ENCODE results near the gene RPAP3.

GRCh38 chr12:47686645-47687240 lies 19.1 kb downstream of the RPAP3 start:
- peak; percentile 87 for TF ChIP-seq CTCF (IDR thresholded peaks at IDR 0.05; ENCODE audit: poor library complexity, severe bottlenecking)
- no peak for TF ChIP-seq EZH2 (IDR thresholded peaks at IDR 0.05; ENCODE audit: borderline replicate concordance, insufficient read depth, low read length, poor library complexity, severe bottlenecking)
- no peak for TF ChIP-seq EP300 (conservative IDR thresholded peaks at IDR 0.05; ENCODE audit: poor library complexity, severe bottlenecking)
- TF ChIP-seq POLR2AphosphoS5 (IDR thresholded peaks at IDR 0.05) = no peak
- no peak for TF ChIP-seq TAF1 (IDR thresholded peaks at IDR 0.05; ENCODE audit: low read depth)
- no peak for TF ChIP-seq MXI1 (conservative IDR thresholded peaks at IDR 0.05; ENCODE audit: poor library complexity, severe bottlenecking)
- peak; percentile 94 for TF ChIP-seq RAD21 (conservative IDR thresholded peaks at IDR 0.05)
- TF ChIP-seq SMC3 (conservative IDR thresholded peaks at IDR 0.05; ENCODE audit: poor library complexity) = peak; percentile 95
